K562 (cell line): ENCODE results near the gene INO80E. TPM values are rescaled to one million over a fixed set of nuclear protein-coding genes. Genes with fewer than 3 reads are reported as not detected.

Experiments
- ATF7 ChIP-seq: fragments of 450-650 bp; IDR thresholded peaks from 2 replicates; pipeline ENCODE4 v1.7.1; 2014; ENCODE audit warnings: mild to moderate bottlenecking, moderate library complexity
- CCNT2 ChIP-seq: IDR thresholded peaks from 2 replicates; pipeline ENCODE4 v1.6.1; 2011; ENCODE audit warnings: borderline replicate concordance, low read depth, mild to moderate bottlenecking, moderate library complexity, mixed read lengths, low read length; ENCODE audit not compliant: insufficient read length; ENCODE audit errors: extremely low read depth
- CHCHD3 ChIP-seq: fragments of 250-450 bp; sonication (Bioruptor Pico); IDR thresholded peaks from 2 replicates; pipeline ENCODE4 v2.1.2; 2022; ENCODE audit warnings: mild to moderate bottlenecking
- CTBP1 ChIP-seq: fragments of 450-650 bp; IDR thresholded peaks from 2 replicates; pipeline ENCODE4 v1.6.1; 2016; ENCODE audit warnings: borderline replicate concordance
- ERF ChIP-seq: fragments of 450-650 bp; formaldehyde crosslinking; IDR thresholded peaks from 2 replicates; pipeline ENCODE4 v1.4.0; 2020; ENCODE audit warnings: mild to moderate bottlenecking, mixed read lengths
- ILK ChIP-seq: fragments of 450-650 bp; IDR thresholded peaks from 2 replicates; pipeline ENCODE4 v1.6.1; 2016; ENCODE audit warnings: missing genetic modification characterization, low read depth, mild to moderate bottlenecking, missing compliant biosample characterization, moderate library complexity, borderline replicate concordance
- JUND ChIP-seq, 2 experiments: IDR thresholded peaks; 2 replicates in 1 of 2; 3 replicates in 1 of 2; pipeline ENCODE4 v1.6.1; 2011; ENCODE audit warnings: borderline replicate concordance in 2 of 2, low read depth in 2 of 2, low read length in 2 of 2, improper control_type of control experiment in 1 of 2, missing biosample characterization in 1 of 2, missing genetic modification characterization in 1 of 2, missing genetic modification reagents in 1 of 2
- LCOR ChIP-seq: sonication (generic); formaldehyde crosslinking; IDR thresholded peaks from 2 replicates; pipeline ENCODE4 v1.8.0; 2022; ENCODE audit warnings: mild to moderate bottlenecking, missing genetic modification reagents
- MYC ChIP-seq, 2 experiments: fragments of 250-450 bp in 1 of 2; sonication (Bioruptor Pico) in 1 of 2; IDR thresholded peaks; 2 replicates each; pipeline versions ENCODE4 v1.5.1 to v1.6.1; 2012 to 2021; ENCODE audit warnings: low read depth in 2 of 2, borderline replicate concordance in 1 of 2, improper control_type of control experiment in 1 of 2, low read length in 1 of 2, mild to moderate bottlenecking in 1 of 2, moderate library complexity in 1 of 2
- OTX1 ChIP-seq: fragments of 450-650 bp; formaldehyde crosslinking; IDR thresholded peaks from 2 replicates; pipeline ENCODE4 v1.4.0; 2022; ENCODE audit warnings: mild to moderate bottlenecking
- PML ChIP-seq: IDR thresholded peaks from 2 replicates; pipeline ENCODE4 v1.6.1; 2012; ENCODE audit warnings: low read length, inconsistent platforms
- RBM39 ChIP-seq: fragments of 200-400 bp; formaldehyde crosslinking; optimal IDR thresholded peaks from 2 replicates; pipeline ENCODE3; 2018; ENCODE audit warnings: low read depth, low read length
- YY1 ChIP-seq, 3 experiments: IDR thresholded peaks; 2 replicates each; pipeline ENCODE4 v1.6.1; 2011; ENCODE audit warnings: low read length in 2 of 3, mild to moderate bottlenecking in 2 of 3, moderate library complexity in 2 of 3, borderline replicate concordance in 1 of 3, control low read depth in 1 of 3, low read depth in 1 of 3; ENCODE audit not compliant: insufficient read depth in 3 of 3, insufficient replicate concordance in 2 of 3, control insufficient read depth in 1 of 3, insufficient read length in 1 of 3; ENCODE audit errors: extremely low read depth in 1 of 3
- ZNF76 ChIP-seq: fragments of 250-450 bp; sonication (Bioruptor Pico); IDR thresholded peaks from 2 replicates; pipeline ENCODE4 v1.4.0; 2020; ENCODE audit warnings: mild to moderate bottlenecking, moderate library complexity, borderline replicate concordance
- ZNF780A ChIP-seq: fragments of 250-450 bp; sonication (Bioruptor Pico); IDR thresholded peaks from 2 replicates; pipeline ENCODE4 v1.5.0; 2021; ENCODE audit warnings: mild to moderate bottlenecking
- polyA plus RNA-seq, 8 experiments: library from polyadenylated mRNA; depleted of rRNA in 4 of 8; stranded (reverse) in 5 of 8; unstranded in 3 of 8; fragments of >200 nt; fragmentation: Nextera tagmentation in 2 of 8; fragmentation: Illumina TruSeq in 1 of 8; extraction: Ambion mirVana in 2 of 8; extraction: Trizol in 1 of 8; gene quantifications; 2 replicates each; pipeline versions ENCODE4 v1.2.1 to v1.2.3, GENCODE V29; 2011 to 2014; ENCODE audit warnings: inconsistent platforms in 1 of 8, missing spikeins in 1 of 8
- total RNA-seq, 7 experiments: library from RNA; depleted of rRNA in 6 of 7; stranded (reverse); fragments of >200 nt in 6 of 7; fragmentation: Illumina TruSeq in 2 of 7; extraction: Trizol in 2 of 7; gene quantifications; 2 replicates each; pipeline versions ENCODE4 v1.2.1 to v1.2.3, GENCODE V29; 2011 to 2021; ENCODE audit warnings: low replicate concordance in 1 of 7
- TF ChIP-seq, protein P1 (sequence below), 2 experiments: fragments of 450-650 bp in 1 of 2; IDR thresholded peaks; 2 replicates each; pipeline ENCODE4 v1.6.1; 2011 to 2017; ENCODE audit warnings: low read depth in 2 of 2, antibody characterized with exemption in 1 of 2, borderline replicate concordance in 1 of 2, low read length in 1 of 2, mild to moderate bottlenecking in 1 of 2, mixed read lengths in 1 of 2; ENCODE audit not compliant: control insufficient read depth in 1 of 2
- TF ChIP-seq, protein P2 (sequence below): sonication (generic); formaldehyde crosslinking; IDR thresholded peaks from 2 replicates; pipeline ENCODE4 v1.8.0; 2022; ENCODE audit warnings: mild to moderate bottlenecking, missing genetic modification reagents

The INO80E gene
- total and polyA plus RNA-seq, 9 of the 15 experiments (the other 6 are each of a cell fraction or from before 2014, with no cell fraction given), result 0.31 to 102 (median 49.3) TPM

DNA sequence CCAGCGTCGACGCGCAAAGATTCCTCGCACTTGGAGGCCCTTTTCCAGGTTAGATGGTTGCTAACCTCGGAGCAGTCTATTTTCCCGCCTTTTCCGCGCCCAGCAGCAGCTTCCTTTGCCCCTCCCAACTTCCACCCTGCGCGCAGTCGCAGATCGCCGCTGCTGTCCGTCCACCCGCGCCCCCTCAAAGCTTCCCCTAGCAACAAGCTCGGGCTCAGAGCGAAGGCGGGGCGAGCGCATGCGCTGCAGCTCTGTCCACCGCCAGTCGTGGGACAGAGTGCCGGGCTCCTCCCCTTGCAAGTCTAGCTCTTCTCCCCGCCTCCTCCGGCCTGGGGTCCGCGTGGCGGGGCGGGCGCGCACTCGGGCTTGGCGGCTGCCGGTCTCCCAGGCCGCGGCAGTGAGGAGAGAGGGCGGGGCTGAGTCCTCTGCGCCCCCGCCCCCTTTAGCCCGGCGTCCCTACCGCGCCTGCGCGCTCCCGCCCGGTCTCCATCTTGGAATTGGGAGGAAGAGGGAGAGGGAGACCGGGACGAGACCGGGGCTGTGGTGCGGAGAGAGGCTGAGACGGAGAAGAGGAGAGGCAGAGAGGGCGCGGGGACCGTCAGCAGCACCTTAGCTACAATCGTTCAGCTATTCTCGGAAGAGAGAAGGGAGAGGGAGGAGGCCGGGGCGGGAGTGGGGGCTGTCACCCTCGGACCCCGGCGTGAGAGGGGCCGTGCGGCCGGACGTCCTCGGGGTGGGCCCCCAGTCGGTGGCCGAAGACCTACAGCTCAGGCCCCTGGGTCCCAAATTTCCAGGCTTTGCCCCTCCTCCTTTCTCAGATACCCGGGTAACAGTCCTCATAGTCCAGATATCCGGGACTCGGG lies 22.4 kb upstream of the INO80E start, which contains the start of gene TAOK2 (continued):
- peak; percentile 78 for TF ChIP-seq CTBP1
- TF ChIP-seq, protein P1, sequence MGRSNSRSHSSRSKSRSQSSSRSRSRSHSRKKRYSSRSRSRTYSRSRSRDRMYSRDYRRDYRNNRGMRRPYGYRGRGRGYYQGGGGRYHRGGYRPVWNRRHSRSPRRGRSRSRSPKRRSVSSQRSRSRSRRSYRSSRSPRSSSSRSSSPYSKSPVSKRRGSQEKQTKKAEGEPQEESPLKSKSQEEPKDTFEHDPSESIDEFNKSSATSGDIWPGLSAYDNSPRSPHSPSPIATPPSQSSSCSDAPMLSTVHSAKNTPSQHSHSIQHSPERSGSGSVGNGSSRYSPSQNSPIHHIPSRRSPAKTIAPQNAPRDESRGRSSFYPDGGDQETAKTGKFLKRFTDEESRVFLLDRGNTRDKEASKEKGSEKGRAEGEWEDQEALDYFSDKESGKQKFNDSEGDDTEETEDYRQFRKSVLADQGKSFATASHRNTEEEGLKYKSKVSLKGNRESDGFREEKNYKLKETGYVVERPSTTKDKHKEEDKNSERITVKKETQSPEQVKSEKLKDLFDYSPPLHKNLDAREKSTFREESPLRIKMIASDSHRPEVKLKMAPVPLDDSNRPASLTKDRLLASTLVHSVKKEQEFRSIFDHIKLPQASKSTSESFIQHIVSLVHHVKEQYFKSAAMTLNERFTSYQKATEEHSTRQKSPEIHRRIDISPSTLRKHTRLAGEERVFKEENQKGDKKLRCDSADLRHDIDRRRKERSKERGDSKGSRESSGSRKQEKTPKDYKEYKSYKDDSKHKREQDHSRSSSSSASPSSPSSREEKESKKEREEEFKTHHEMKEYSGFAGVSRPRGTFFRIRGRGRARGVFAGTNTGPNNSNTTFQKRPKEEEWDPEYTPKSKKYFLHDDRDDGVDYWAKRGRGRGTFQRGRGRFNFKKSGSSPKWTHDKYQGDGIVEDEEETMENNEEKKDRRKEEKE (IDR thresholded peaks at IDR 0.05; ENCODE audit: borderline replicate concordance in 1 of 2, control insufficient read depth in 1 of 2, low read depth in 2 of 2, low read length in 1 of 2), result no peak; a peak in 1 of 4 replicates
- peak; percentile 57; the same call in 1 of the 2 replicates for TF ChIP-seq PML
- no peak for TF ChIP-seq JUND (IDR thresholded peaks at IDR 0.05; ENCODE audit: borderline replicate concordance, low read depth, low read length)
- no peak for TF ChIP-seq JUND (tag; IDR thresholded peaks at IDR 0.05; ENCODE audit: borderline replicate concordance, low read depth, low read length)
- TF ChIP-seq OTX1 (CRISPR knock-in tag), result peak; percentile 73; the same call in 1 of the 2 replicates
- TF ChIP-seq, protein P2, sequence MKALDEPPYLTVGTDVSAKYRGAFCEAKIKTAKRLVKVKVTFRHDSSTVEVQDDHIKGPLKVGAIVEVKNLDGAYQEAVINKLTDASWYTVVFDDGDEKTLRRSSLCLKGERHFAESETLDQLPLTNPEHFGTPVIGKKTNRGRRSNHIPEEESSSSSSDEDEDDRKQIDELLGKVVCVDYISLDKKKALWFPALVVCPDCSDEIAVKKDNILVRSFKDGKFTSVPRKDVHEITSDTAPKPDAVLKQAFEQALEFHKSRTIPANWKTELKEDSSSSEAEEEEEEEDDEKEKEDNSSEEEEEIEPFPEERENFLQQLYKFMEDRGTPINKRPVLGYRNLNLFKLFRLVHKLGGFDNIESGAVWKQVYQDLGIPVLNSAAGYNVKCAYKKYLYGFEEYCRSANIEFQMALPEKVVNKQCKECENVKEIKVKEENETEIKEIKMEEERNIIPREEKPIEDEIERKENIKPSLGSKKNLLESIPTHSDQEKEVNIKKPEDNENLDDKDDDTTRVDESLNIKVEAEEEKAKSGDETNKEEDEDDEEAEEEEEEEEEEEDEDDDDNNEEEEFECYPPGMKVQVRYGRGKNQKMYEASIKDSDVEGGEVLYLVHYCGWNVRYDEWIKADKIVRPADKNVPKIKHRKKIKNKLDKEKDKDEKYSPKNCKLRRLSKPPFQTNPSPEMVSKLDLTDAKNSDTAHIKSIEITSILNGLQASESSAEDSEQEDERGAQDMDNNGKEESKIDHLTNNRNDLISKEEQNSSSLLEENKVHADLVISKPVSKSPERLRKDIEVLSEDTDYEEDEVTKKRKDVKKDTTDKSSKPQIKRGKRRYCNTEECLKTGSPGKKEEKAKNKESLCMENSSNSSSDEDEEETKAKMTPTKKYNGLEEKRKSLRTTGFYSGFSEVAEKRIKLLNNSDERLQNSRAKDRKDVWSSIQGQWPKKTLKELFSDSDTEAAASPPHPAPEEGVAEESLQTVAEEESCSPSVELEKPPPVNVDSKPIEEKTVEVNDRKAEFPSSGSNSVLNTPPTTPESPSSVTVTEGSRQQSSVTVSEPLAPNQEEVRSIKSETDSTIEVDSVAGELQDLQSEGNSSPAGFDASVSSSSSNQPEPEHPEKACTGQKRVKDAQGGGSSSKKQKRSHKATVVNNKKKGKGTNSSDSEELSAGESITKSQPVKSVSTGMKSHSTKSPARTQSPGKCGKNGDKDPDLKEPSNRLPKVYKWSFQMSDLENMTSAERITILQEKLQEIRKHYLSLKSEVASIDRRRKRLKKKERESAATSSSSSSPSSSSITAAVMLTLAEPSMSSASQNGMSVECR (CRISPR knock-in tag), result peak; percentile 51; the same call in 1 of the 2 replicates
- no peak for TF ChIP-seq ILK
- no peak for TF ChIP-seq ZNF780A (CRISPR knock-in tag)
- peak; percentile 81 for TF ChIP-seq CCNT2
- TF ChIP-seq CHCHD3 (CRISPR knock-in tag), result peak; percentile 39; the same call in 1 of the 2 replicates
- peak; percentile 96 for TF ChIP-seq MYC (IDR thresholded peaks at IDR 0.05; ENCODE audit: low read depth, low read length)
- TF ChIP-seq MYC (CRISPR knock-in tag; IDR thresholded peaks at IDR 0.05; ENCODE audit: borderline replicate concordance, low read depth), result peak; percentile 64; the same call in 1 of the 2 replicates
- TF ChIP-seq ERF, result peak; percentile 66; the same call in 1 of the 2 replicates
- peak; percentile 64 to 95 (median 87) for TF ChIP-seq YY1 (IDR thresholded peaks at IDR 0.05; ENCODE audit: borderline replicate concordance in 1 of 3, control insufficient read depth in 1 of 3, extremely low read depth in 1 of 3, insufficient read depth in 3 of 3, insufficient read length in 1 of 3, insufficient replicate concordance in 2 of 3, low read depth in 1 of 3, low read length in 2 of 3)
- no peak for TF ChIP-seq RBM39
- peak; percentile 83 for TF ChIP-seq LCOR (CRISPR knock-in tag)
- TF ChIP-seq ATF7, result peak; percentile 76
- TF ChIP-seq ZNF76 (CRISPR knock-in tag), result no peak
